Gastrocnemius medialis (tissue), 4 donors: Measurements from ENCODE around the gene IGSF1.

ENCODE experiments used
- CTCF ChIP-seq, 5 experiments: fragments of 450-650 bp in 3 of 5; fragments of 200-600 bp in 2 of 5; sonication (generic) in 2 of 5; IDR thresholded peaks in 4 of 5; conservative IDR thresholded peaks in 1 of 5; 1 replicate in 4 of 5; 2 replicates in 1 of 5; pipeline ENCODE4 v1.5.1; 2016 to 2019; ENCODE audit warnings: antibody characterized with exemption in 5 of 5, mild to moderate bottlenecking in 3 of 5, moderate library complexity in 3 of 5
- POLR2A ChIP-seq, 2 donors: fragments of 450-650 bp; IDR thresholded peaks; one replicate each; pipeline ENCODE4 v1.6.1; 2017; ENCODE audit warnings: antibody characterized with exemption in 2 of 2, mild to moderate bottlenecking in 2 of 2, moderate library complexity in 2 of 2

- TF ChIP-seq CTCF (IDR thresholded peaks at IDR 0.05 in 4 of 5, conservative IDR thresholded peaks at IDR 0.05 in 1 of 5) (no peak), POLR2A (IDR thresholded peaks at IDR 0.05) (no peak)
Measured at GRCh38 chrX:131306601-131307000, 17.5 kb upstream of the IGSF1 start.
